Measurements from ENCODE around the gene RHD.
"Not testable (repeated sequence)": the region's sequence is repeated elsewhere in the genome, so short reads cannot be mapped to it uniquely, and the experiment has no call there.

The RHD gene

DNA sequence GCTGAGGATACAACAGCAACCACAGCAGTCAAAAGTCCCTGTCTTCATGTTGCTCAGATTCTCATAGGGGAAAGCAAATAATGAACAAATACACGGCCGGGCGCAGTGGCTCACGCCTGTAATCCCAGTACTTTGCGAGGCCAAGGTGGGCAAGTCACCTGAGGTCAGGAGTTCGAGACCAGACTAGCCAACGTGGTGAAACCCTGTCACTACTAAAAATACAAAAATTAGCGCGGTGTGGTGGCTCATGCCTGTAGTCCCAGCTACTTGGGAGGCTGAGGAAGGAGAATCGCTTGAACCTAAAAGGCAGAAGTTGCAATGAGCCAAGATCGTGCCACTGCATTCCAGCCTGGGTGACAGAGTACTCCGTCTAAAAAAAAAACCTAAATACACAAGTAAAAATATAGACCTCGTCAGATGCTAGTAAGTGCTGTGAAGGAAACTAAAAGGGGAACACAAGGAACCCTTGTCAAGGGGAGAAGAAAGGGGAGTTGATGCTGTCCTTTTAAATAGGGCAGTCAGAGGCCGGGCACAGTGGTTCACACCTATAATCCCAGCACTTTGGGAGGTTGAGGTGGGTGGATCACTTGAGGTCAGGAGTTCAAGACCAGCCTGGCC, 4.1 kb upstream of the RHD start:
- DNase-seq = not testable (repeated sequence)

DNA sequence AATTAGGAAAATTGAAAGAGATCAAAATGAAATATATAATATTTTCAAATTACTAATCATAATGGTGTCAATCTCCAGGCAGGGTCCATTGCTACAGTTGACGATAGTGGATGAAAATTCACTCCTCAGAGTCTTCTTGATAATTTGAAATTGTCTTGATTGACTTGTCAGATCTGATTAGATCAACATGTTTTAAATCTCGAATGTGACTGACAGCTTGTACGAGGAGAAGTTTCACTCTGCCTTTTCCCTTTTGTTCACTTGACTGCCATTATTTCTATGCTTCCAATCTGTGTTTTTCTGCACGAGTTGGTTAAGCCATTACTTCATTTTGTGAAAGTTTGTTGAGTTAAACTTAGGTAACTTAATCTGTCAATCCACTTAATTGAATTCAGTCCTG, 3.3 kb downstream of the RHD start:
- not testable (repeated sequence) for DNase-seq; H3K79me1 ChIP-seq (replicated peaks; ENCODE audit: low read length, poor library complexity, severe bottlenecking); H4K8ac ChIP-seq (ENCODE audit: low read length); H2BK15ac ChIP-seq (ENCODE audit: low read depth, poor library complexity, severe bottlenecking); H3K9me3 ChIP-seq (ENCODE audit: control insufficient read depth, low read length); H3K27me3 ChIP-seq (ENCODE audit: control insufficient read depth in 1 of 2, insufficient read depth in 1 of 2, low read length in 2 of 2); H3K4me2 ChIP-seq (ENCODE audit: low read length, poor library complexity, severe bottlenecking); H3K27ac ChIP-seq (ENCODE audit: low read length, poor library complexity, severe bottlenecking); H3K9ac ChIP-seq (ENCODE audit: low read length); H2BK120ac ChIP-seq (ENCODE audit: low read depth, low read length); H3K4me1 ChIP-seq (ENCODE audit: control insufficient read depth, insufficient read depth, low read depth, low read length); H3K4me3 ChIP-seq (ENCODE audit: insufficient read depth in 1 of 2, low read depth in 1 of 2, low read length in 2 of 2); H2BK5ac ChIP-seq (ENCODE audit: low read depth, low read length, poor library complexity, severe bottlenecking); H2AFZ ChIP-seq (ENCODE audit: low read depth, low read length); H2AK5ac ChIP-seq (ENCODE audit: low read length, severe bottlenecking); H3K18ac ChIP-seq (ENCODE audit: low read depth in 1 of 2, low read length in 2 of 2); H3K36me3 ChIP-seq (ENCODE audit: control insufficient read depth in 1 of 2, insufficient read depth in 2 of 2, low read depth in 1 of 2, low read length in 2 of 2); H3K4ac ChIP-seq (ENCODE audit: low read depth in 1 of 2, low read length in 2 of 2); H2BK12ac ChIP-seq (ENCODE audit: low read length in 2 of 2); H3K14ac ChIP-seq (ENCODE audit: low read length in 2 of 2); H3K23ac ChIP-seq (ENCODE audit: low read length in 2 of 2); H4K91ac ChIP-seq (ENCODE audit: low read length)
- WGBS = 90% methylated on average over 2 of the region's 4 CpGs

More for the DNA sequence above, 4.1 kb upstream of the RHD start:
- not testable (repeated sequence) for H3K36me3 ChIP-seq (ENCODE audit: control insufficient read depth in 1 of 2, insufficient read depth in 2 of 2, low read depth in 1 of 2, low read length in 2 of 2); H3K27me3 ChIP-seq (ENCODE audit: control insufficient read depth in 1 of 2, insufficient read depth in 1 of 2, low read length in 2 of 2); H3K4me3 ChIP-seq (ENCODE audit: insufficient read depth in 1 of 2, low read depth in 1 of 2, low read length in 2 of 2); H3K9me3 ChIP-seq (ENCODE audit: control insufficient read depth, low read length); H2AK5ac ChIP-seq (ENCODE audit: low read length, severe bottlenecking); H3K9ac ChIP-seq (ENCODE audit: low read length); H4K91ac ChIP-seq (ENCODE audit: low read length); H3K27ac ChIP-seq (ENCODE audit: low read length, poor library complexity, severe bottlenecking); H3K4me1 ChIP-seq (ENCODE audit: control insufficient read depth, insufficient read depth, low read depth, low read length); H3K79me1 ChIP-seq (replicated peaks; ENCODE audit: low read length, poor library complexity, severe bottlenecking); H2BK12ac ChIP-seq (ENCODE audit: low read length in 2 of 2); H2BK5ac ChIP-seq (ENCODE audit: low read depth, low read length, poor library complexity, severe bottlenecking); H3K23ac ChIP-seq (ENCODE audit: low read length in 2 of 2); H2BK15ac ChIP-seq (ENCODE audit: low read depth, poor library complexity, severe bottlenecking); H2BK120ac ChIP-seq (ENCODE audit: low read depth, low read length); H3K14ac ChIP-seq (ENCODE audit: low read length in 2 of 2)
- Histone ChIP-seq H3K4me2 (ENCODE audit: low read length, poor library complexity, severe bottlenecking) (peak overlapping the region; percentile 53), H3K4ac (ENCODE audit: low read depth in 1 of 2, low read length in 2 of 2) (peak overlapping the region in 1 of 2 experiments; percentile 61), H3K18ac (ENCODE audit: low read depth in 1 of 2, low read length in 2 of 2) (peak overlapping the region in 1 of 2 experiments; percentile 12), H4K8ac (ENCODE audit: low read length) (peak overlapping the region; percentile 35), H2AFZ (ENCODE audit: low read depth, low read length) (peak overlapping the region; percentile 77)
- WGBS = 31% methylated on average over 9 of the region's 14 CpGs

DNA sequence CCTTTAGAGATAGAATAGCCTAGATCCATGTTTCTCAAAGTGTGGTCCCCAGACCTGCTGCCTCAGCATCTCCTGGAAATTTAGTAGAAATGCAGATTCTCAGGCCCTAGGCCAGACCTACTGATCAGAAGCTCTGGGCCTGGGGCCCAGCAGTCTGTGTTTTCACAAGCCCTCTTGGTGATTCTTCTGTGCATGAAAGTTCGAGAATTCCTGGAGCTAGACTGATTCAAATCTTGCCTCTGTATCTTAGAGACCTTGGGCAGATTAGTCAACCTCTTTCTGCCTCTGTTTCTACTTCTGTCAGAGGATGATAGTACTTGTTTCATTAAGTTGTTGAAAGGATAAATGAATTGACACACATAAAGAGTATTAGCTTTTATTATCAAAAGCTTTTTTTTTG, 5.0 kb downstream of the RHD start:
- not testable (repeated sequence) for H3K27me3 ChIP-seq (ENCODE audit: control insufficient read depth in 1 of 2, insufficient read depth in 1 of 2, low read length in 2 of 2); H3K18ac ChIP-seq (ENCODE audit: low read depth in 1 of 2, low read length in 2 of 2); H2AFZ ChIP-seq (ENCODE audit: low read depth, low read length); H2AK5ac ChIP-seq (ENCODE audit: low read length, severe bottlenecking); H2BK5ac ChIP-seq (ENCODE audit: low read depth, low read length, poor library complexity, severe bottlenecking); H3K14ac ChIP-seq (ENCODE audit: low read length in 2 of 2); H3K36me3 ChIP-seq (ENCODE audit: control insufficient read depth in 1 of 2, insufficient read depth in 2 of 2, low read depth in 1 of 2, low read length in 2 of 2); H2BK15ac ChIP-seq (ENCODE audit: low read depth, poor library complexity, severe bottlenecking); H3K23ac ChIP-seq (ENCODE audit: low read length in 2 of 2); H3K4me2 ChIP-seq (ENCODE audit: low read length, poor library complexity, severe bottlenecking); H3K9me3 ChIP-seq (ENCODE audit: control insufficient read depth, low read length); H4K8ac ChIP-seq (ENCODE audit: low read length); H3K4me3 ChIP-seq (ENCODE audit: insufficient read depth in 1 of 2, low read depth in 1 of 2, low read length in 2 of 2); DNase-seq; H2BK120ac ChIP-seq (ENCODE audit: low read depth, low read length); H3K79me1 ChIP-seq (replicated peaks; ENCODE audit: low read length, poor library complexity, severe bottlenecking); H3K27ac ChIP-seq (ENCODE audit: low read length, poor library complexity, severe bottlenecking); H3K4me1 ChIP-seq (ENCODE audit: control insufficient read depth, insufficient read depth, low read depth, low read length); H4K91ac ChIP-seq (ENCODE audit: low read length); H3K4ac ChIP-seq (ENCODE audit: low read depth in 1 of 2, low read length in 2 of 2); H3K9ac ChIP-seq (ENCODE audit: low read length); H2BK12ac ChIP-seq (ENCODE audit: low read length in 2 of 2)
- no CpG with 5 or more reads among the region's 1 CpG for WGBS

DNA sequence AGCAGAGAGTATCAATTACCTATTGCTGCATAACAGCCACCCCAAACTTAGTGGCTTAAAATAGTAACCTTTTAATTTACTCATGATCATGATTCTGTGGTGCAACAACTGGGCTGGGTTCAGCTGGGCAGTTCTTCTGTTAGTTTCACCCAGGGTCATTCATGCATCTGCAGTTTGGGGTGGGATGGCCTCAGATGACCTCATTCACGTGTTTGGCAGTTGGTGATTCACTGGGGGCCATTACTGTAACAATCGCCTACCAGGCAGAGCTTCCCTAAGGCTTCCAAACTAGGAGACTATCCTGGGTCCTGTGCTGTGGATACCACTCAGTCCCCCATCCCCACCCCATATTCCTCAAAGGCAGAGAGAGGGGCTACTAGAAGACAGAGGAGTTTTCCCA, 6.0 kb downstream of the RHD start:
- H3K14ac ChIP-seq (ENCODE audit: low read length in 2 of 2); H2BK15ac ChIP-seq (ENCODE audit: low read depth, poor library complexity, severe bottlenecking); H3K36me3 ChIP-seq (ENCODE audit: control insufficient read depth in 1 of 2, insufficient read depth in 2 of 2, low read depth in 1 of 2, low read length in 2 of 2); H3K4me3 ChIP-seq (ENCODE audit: insufficient read depth in 1 of 2, low read depth in 1 of 2, low read length in 2 of 2); H3K79me1 ChIP-seq (replicated peaks; ENCODE audit: low read length, poor library complexity, severe bottlenecking); H4K91ac ChIP-seq (ENCODE audit: low read length); H4K8ac ChIP-seq (ENCODE audit: low read length); H3K9me3 ChIP-seq (ENCODE audit: control insufficient read depth, low read length); H2BK12ac ChIP-seq (ENCODE audit: low read length in 2 of 2); H2AK5ac ChIP-seq (ENCODE audit: low read length, severe bottlenecking); DNase-seq; H3K27ac ChIP-seq (ENCODE audit: low read length, poor library complexity, severe bottlenecking); H3K4me1 ChIP-seq (ENCODE audit: control insufficient read depth, insufficient read depth, low read depth, low read length); H3K9ac ChIP-seq (ENCODE audit: low read length); H3K23ac ChIP-seq (ENCODE audit: low read length in 2 of 2); H2BK5ac ChIP-seq (ENCODE audit: low read depth, low read length, poor library complexity, severe bottlenecking); H3K4me2 ChIP-seq (ENCODE audit: low read length, poor library complexity, severe bottlenecking); H2AFZ ChIP-seq (ENCODE audit: low read depth, low read length); H2BK120ac ChIP-seq (ENCODE audit: low read depth, low read length); H3K18ac ChIP-seq (ENCODE audit: low read depth in 1 of 2, low read length in 2 of 2); H3K4ac ChIP-seq (ENCODE audit: low read depth in 1 of 2, low read length in 2 of 2); H3K27me3 ChIP-seq (ENCODE audit: control insufficient read depth in 1 of 2, insufficient read depth in 1 of 2, low read length in 2 of 2): not testable (repeated sequence)
- WGBS = no CpG with 5 or more reads among the region's 2 CpGs
